Posterior vena cava (tissue), 2 donors: ENCODE measurements around the gene CCNT2. TPM values are rescaled to one million over a fixed set of nuclear protein-coding genes. Genes with fewer than 3 reads are reported as not detected.

ENCODE experiments used
- total RNA-seq, 2 donors: library from RNA; stranded (reverse); fragmentation: NEBNext Ultra II Directional; extraction: Animal tissue kit (Norgen Biotek cat#: 25700); gene quantifications; one replicate each; pipeline ENCODE4 v1.2.1, GENCODE V29; 2021
- donor health status: DM: yes; HTN: yes; CAD: no.
- donor health status: DM: yes; HTN: yes; CAD: no.

Gene CCNT2
- total RNA-seq, 2 donors from 2014 or later, result 32.1 to 34.0 TPM

Other genes starting within 250 kb of the CCNT2 start
- gene TMEM163, start 199.8 kb upstream of the CCNT2 start, total RNA-seq, result under 1 TPM; 0.19 to 0.24 TPM
- not detected for gene ACMSD, start 80.2 kb upstream of the CCNT2 start, total RNA-seq
- gene MAP3K19, start 128.6 kb downstream of the CCNT2 start, total RNA-seq, result not detected
- 10 to 100 TPM; 52.3 to 62.2 TPM for gene RAB3GAP1, start 133.5 kb downstream of the CCNT2 start, total RNA-seq